Stimulated activated CD4-positive, alpha-beta T cell treated with anti-CD3 and anti-CD28 coated beads, Interleukin-15, amount 100 ng/mL, for 24 hours (primary cell): ENCODE results near the gene CAMK1D.
"Not testable (repeated sequence)": the region's sequence is repeated elsewhere in the genome, so short reads cannot be mapped to it uniquely, and the experiment has no call there.

Experiments
- DNase-seq: peaks from one replicate; pipeline ENCODE4 v3.0.0-alpha.2; 2020

Gene CAMK1D

GRCh38 chr10:12476656-12477055 lies 127.3 kb downstream of the CAMK1D start:
- no peak for DNase-seq

GRCh38 chr10:12479437-12479844 lies 130.1 kb downstream of the CAMK1D start:
- no peak for DNase-seq

GRCh38 chr10:12479924-12480323 lies 130.6 kb downstream of the CAMK1D start:
- no peak for DNase-seq

GRCh38 chr10:12480440-12480839 lies 131.1 kb downstream of the CAMK1D start:
- DNase-seq = no peak

GRCh38 chr10:12481924-12482323 lies 132.6 kb downstream of the CAMK1D start:
- no peak for DNase-seq

GRCh38 chr10:12482587-12482986 lies 133.2 kb downstream of the CAMK1D start:
- no peak for DNase-seq

- no peak for DNase-seq
Measured at GRCh38 chr10:12484002-12484918, 134.9 kb downstream of the CAMK1D start.

- DNase-seq = peak; percentile 34
Measured at GRCh38 chr10:12484941-12485805, 135.8 kb downstream of the CAMK1D start.

GRCh38 chr10:12487366-12487765 lies 138.0 kb downstream of the CAMK1D start:
- no peak for DNase-seq

GRCh38 chr10:12488626-12489025 lies 139.3 kb downstream of the CAMK1D start:
- DNase-seq = no peak

- no peak for DNase-seq
Measured at GRCh38 chr10:12489357-12489756, 140.0 kb downstream of the CAMK1D start.

- DNase-seq = no peak
Measured at GRCh38 chr10:12489806-12490205, 140.5 kb downstream of the CAMK1D start.

- no peak for DNase-seq
Measured at GRCh38 chr10:12490963-12491362, 141.6 kb downstream of the CAMK1D start.

- no peak for DNase-seq
Measured at GRCh38 chr10:12491491-12491890, 142.1 kb downstream of the CAMK1D start.

- DNase-seq = no peak
Measured at GRCh38 chr10:12492016-12492415, 142.7 kb downstream of the CAMK1D start.

GRCh38 chr10:12497046-12497445 lies 147.7 kb downstream of the CAMK1D start:
- not testable (repeated sequence) for DNase-seq

- no peak for DNase-seq
Measured at GRCh38 chr10:12499076-12499986, 150.0 kb downstream of the CAMK1D start.

- no peak for DNase-seq
Measured at GRCh38 chr10:12500381-12501303, 151.3 kb downstream of the CAMK1D start.

- DNase-seq = no peak
Measured at GRCh38 chr10:12501324-12501723, 152.0 kb downstream of the CAMK1D start.

GRCh38 chr10:12501841-12502525 lies 152.6 kb downstream of the CAMK1D start:
- DNase-seq = no peak
